ENCODE results near the gene ULK4.

Gene ULK4

GRCh38 chr3:41297750-41298149 lies 664.2 kb downstream of the ULK4 start:
- no peak for DNase-seq (ENCODE audit: low read depth)
- no peak for TF ChIP-seq POLR2A (IDR thresholded peaks at IDR 0.05; ENCODE audit: extremely low read depth, insufficient read length)
- TF ChIP-seq CTCF (IDR thresholded peaks at IDR 0.05; ENCODE audit: low read depth, low read length): no peak
- TF ChIP-seq MYC (IDR thresholded peaks at IDR 0.05; ENCODE audit: low read depth, low read length): no peak
- TF ChIP-seq MAX (IDR thresholded peaks at IDR 0.05; ENCODE audit: low read depth, low read length): no peak
- H3K4me3 ChIP-seq (ENCODE audit: low read depth, low read length): no peak overlapping the region

GRCh38 chr3:41296556-41296955 lies 665.3 kb downstream of the ULK4 start:
- TF ChIP-seq MAX (IDR thresholded peaks at IDR 0.05; ENCODE audit: low read depth, low read length) (no peak), MYC (IDR thresholded peaks at IDR 0.05; ENCODE audit: low read depth, low read length) (no peak), CTCF (IDR thresholded peaks at IDR 0.05; ENCODE audit: low read depth, low read length) (no peak)
- DNase-seq (ENCODE audit: low read depth): no peak

GRCh38 chr3:41295740-41296139 lies 666.2 kb downstream of the ULK4 start:
- H3K4me3 ChIP-seq (ENCODE audit: low read depth, low read length): no peak overlapping the region
- TF ChIP-seq MYC (IDR thresholded peaks at IDR 0.05; ENCODE audit: low read depth, low read length) (no peak), POLR2A (IDR thresholded peaks at IDR 0.05; ENCODE audit: extremely low read depth, insufficient read length) (no peak), MAX (IDR thresholded peaks at IDR 0.05; ENCODE audit: low read depth, low read length) (no peak), CTCF (IDR thresholded peaks at IDR 0.05; ENCODE audit: low read depth, low read length) (no peak)
- no peak for DNase-seq (ENCODE audit: low read depth)

More at GRCh38 chr3:41296556-41296955, 665.3 kb downstream of the ULK4 start:
- no peak overlapping the region for H3K4me3 ChIP-seq (ENCODE audit: low read depth, low read length)

DNA sequence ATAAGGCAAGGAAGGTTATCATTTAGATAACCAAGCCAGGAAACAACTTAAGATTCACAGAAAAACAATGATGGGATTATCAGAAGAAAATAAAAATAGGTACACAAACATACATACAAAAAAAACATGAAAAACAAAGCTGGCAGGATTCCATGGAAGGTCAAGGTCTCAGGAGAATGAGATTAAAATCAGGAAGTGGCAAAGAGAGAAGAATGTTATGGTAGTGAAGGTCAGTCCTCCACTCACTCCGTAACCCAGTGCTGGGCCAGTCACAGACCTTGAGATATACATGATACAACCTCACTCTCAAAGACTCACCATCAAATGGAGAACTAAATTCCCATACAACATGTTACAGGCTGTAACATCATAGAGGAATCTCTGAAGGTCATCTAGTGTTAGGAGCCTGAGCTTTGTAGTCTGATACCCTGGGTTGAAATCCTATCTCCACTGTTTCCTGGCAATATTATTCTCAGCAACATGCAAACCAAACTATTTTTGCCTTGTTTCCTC lies 668.7 kb downstream of the ULK4 start:
- DNase-seq (ENCODE audit: low read depth): no peak
- TF ChIP-seq MAX (IDR thresholded peaks at IDR 0.05; ENCODE audit: low read depth, low read length): no peak
- TF ChIP-seq POLR2A (IDR thresholded peaks at IDR 0.05; ENCODE audit: extremely low read depth, insufficient read length): no peak
- no peak for TF ChIP-seq MYC (IDR thresholded peaks at IDR 0.05; ENCODE audit: low read depth, low read length)
- no peak for TF ChIP-seq CTCF (IDR thresholded peaks at IDR 0.05; ENCODE audit: low read depth, low read length)
- no peak overlapping the region for H3K4me3 ChIP-seq (ENCODE audit: low read depth, low read length)

- no peak for TF ChIP-seq MAX (IDR thresholded peaks at IDR 0.05; ENCODE audit: low read depth, low read length)
- DNase-seq (ENCODE audit: low read depth): no peak
These were observed 671.2 kb downstream of the ULK4 start for GRCh38 chr3:41290736-41291135.

DNA sequence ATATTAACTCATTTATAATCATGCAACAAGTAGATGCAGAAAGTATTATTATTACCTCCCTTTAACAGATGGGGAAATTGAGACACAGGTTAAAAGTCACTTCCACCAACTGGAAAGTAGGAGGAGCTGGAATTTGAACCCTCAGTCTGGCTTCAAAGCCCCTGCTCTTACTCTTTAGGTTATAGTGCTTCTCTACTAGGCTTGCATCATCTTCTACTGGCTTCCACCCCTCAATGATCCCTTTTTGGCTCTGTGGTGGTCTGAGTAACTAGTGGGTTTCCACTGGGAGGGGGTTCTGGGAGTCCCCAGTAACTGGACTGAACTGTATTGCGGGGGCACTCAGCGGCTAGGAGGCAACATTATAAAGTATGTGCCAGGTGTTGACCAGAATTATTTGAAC lies 671.6 kb downstream of the ULK4 start:
- no peak overlapping the region for H3K4me3 ChIP-seq (ENCODE audit: low read depth, low read length)
- no peak for DNase-seq (ENCODE audit: low read depth)
- TF ChIP-seq MAX (IDR thresholded peaks at IDR 0.05; ENCODE audit: low read depth, low read length): no peak
- no peak for TF ChIP-seq POLR2A (IDR thresholded peaks at IDR 0.05; ENCODE audit: extremely low read depth, insufficient read length)
- TF ChIP-seq MYC (IDR thresholded peaks at IDR 0.05; ENCODE audit: low read depth, low read length): no peak
- TF ChIP-seq CTCF (IDR thresholded peaks at IDR 0.05; ENCODE audit: low read depth, low read length): no peak

More at GRCh38 chr3:41290736-41291135, 671.2 kb downstream of the ULK4 start:
- H3K4me3 ChIP-seq (ENCODE audit: low read depth, low read length): no peak overlapping the region

Measured in NB4 (cell line).